Measurements from ENCODE around the gene FMN2.

The FMN2 gene

GRCh38 chr1:240492832-240493440, 401.3 kb downstream of the FMN2 start:
- no peak for DNase-seq (ENCODE audit: low read depth, low spot score)
- no peak overlapping the region for H3K4me3 ChIP-seq (ENCODE audit: low read length)

- no peak overlapping the region for H3K4me3 ChIP-seq (ENCODE audit: low read length)
- no peak for DNase-seq (ENCODE audit: low read depth, low spot score)
Observed at GRCh38 chr1:240495601-240496000, 403.9 kb downstream of the FMN2 start.

GRCh38 chr1:240496356-240496755, 404.7 kb downstream of the FMN2 start:
- no peak overlapping the region for H3K4me3 ChIP-seq (ENCODE audit: low read length)
- DNase-seq (ENCODE audit: low read depth, low spot score) = no peak

- H3K4me3 ChIP-seq (ENCODE audit: low read length) = no peak overlapping the region
- DNase-seq (ENCODE audit: low read depth, low spot score) = no peak
Observed at GRCh38 chr1:240496941-240497340, 405.3 kb downstream of the FMN2 start.

- DNase-seq (ENCODE audit: low read depth, low spot score) = no peak
- no peak overlapping the region for H3K4me3 ChIP-seq (ENCODE audit: low read length)
Observed at GRCh38 chr1:240497908-240498307, 406.2 kb downstream of the FMN2 start.

- no peak for DNase-seq (ENCODE audit: low read depth, low spot score)
- no peak overlapping the region for H3K4me3 ChIP-seq (ENCODE audit: low read length)
Observed at GRCh38 chr1:240498335-240498734, 406.7 kb downstream of the FMN2 start.

- DNase-seq (ENCODE audit: low read depth, low spot score) = no peak
- H3K4me3 ChIP-seq (ENCODE audit: low read length) = no peak overlapping the region
Observed at GRCh38 chr1:240499012-240499411, 407.3 kb downstream of the FMN2 start.

- H3K4me3 ChIP-seq (ENCODE audit: low read length) = no peak overlapping the region
- DNase-seq (ENCODE audit: low read depth, low spot score) = no peak
Observed at GRCh38 chr1:240500647-240501046, 409.0 kb downstream of the FMN2 start.

- no peak for DNase-seq (ENCODE audit: low read depth, low spot score)
Observed at GRCh38 chr1:240501115-240501514, 409.4 kb downstream of the FMN2 start.

GRCh38 chr1:240503036-240503435, 411.4 kb downstream of the FMN2 start:
- H3K4me3 ChIP-seq (ENCODE audit: low read length) = no peak overlapping the region
- DNase-seq (ENCODE audit: low read depth, low spot score) = no peak

More at GRCh38 chr1:240501115-240501514, 409.4 kb downstream of the FMN2 start:
- no peak overlapping the region for H3K4me3 ChIP-seq (ENCODE audit: low read length)

GRCh38 chr1:240503558-240503957, 411.9 kb downstream of the FMN2 start:
- H3K4me3 ChIP-seq (ENCODE audit: low read length) = no peak overlapping the region
- no peak for DNase-seq (ENCODE audit: low read depth, low spot score)

GRCh38 chr1:240506176-240506575, 414.5 kb downstream of the FMN2 start:
- no peak overlapping the region for H3K4me3 ChIP-seq (ENCODE audit: low read length)
- no peak for DNase-seq (ENCODE audit: low read depth, low spot score)

- no peak overlapping the region for H3K4me3 ChIP-seq (ENCODE audit: low read length)
Observed at GRCh38 chr1:240508201-240508600, 416.5 kb downstream of the FMN2 start.

GRCh38 chr1:240508950-240509349, 417.3 kb downstream of the FMN2 start:
- DNase-seq (ENCODE audit: low read depth, low spot score) = no peak
- H3K4me3 ChIP-seq (ENCODE audit: low read length) = no peak overlapping the region

More at GRCh38 chr1:240508201-240508600, 416.5 kb downstream of the FMN2 start:
- DNase-seq (ENCODE audit: low read depth, low spot score) = no peak

- no peak overlapping the region for H3K4me3 ChIP-seq (ENCODE audit: low read length)
- DNase-seq (ENCODE audit: low read depth, low spot score) = no peak
Observed at GRCh38 chr1:240511789-240512188, 420.1 kb downstream of the FMN2 start.

GRCh38 chr1:240515505-240515904, 423.8 kb downstream of the FMN2 start:
- no peak for DNase-seq (ENCODE audit: low read depth, low spot score)
- H3K4me3 ChIP-seq (ENCODE audit: low read length) = no peak overlapping the region

- H3K4me3 ChIP-seq (ENCODE audit: low read length) = no peak overlapping the region
- no peak for DNase-seq (ENCODE audit: low read depth, low spot score)
Observed at GRCh38 chr1:240516069-240516468, 424.4 kb downstream of the FMN2 start.

- no peak for DNase-seq (ENCODE audit: low read depth, low spot score)
- H3K4me3 ChIP-seq (ENCODE audit: low read length) = no peak overlapping the region
Observed at GRCh38 chr1:240517891-240518290, 426.2 kb downstream of the FMN2 start.

- no peak overlapping the region for H3K4me3 ChIP-seq (ENCODE audit: low read length)
- DNase-seq (ENCODE audit: low read depth, low spot score) = no peak
Observed at GRCh38 chr1:240522122-240522822, 430.6 kb downstream of the FMN2 start.

GRCh38 chr1:240524356-240525069, 432.8 kb downstream of the FMN2 start:
- H3K4me3 ChIP-seq (ENCODE audit: low read length) = no peak overlapping the region
- DNase-seq (ENCODE audit: low read depth, low spot score) = no peak

Data from Jurkat, Clone E6-1 (cell line).